ENCODE data around the gene TXNDC11.
A peak's percentile ranks its signal among the peaks of the same experiment; 100 is the strongest.

TXNDC11 gene

GRCh38 chr16:11734653-11735043, 8.0 kb downstream of the TXNDC11 start:
- Histone ChIP-seq H3K9me3 (ENCODE audit: control insufficient read depth, low read length) (no peaks in the 10 kb centered on the region), H3K36me3 (ENCODE audit: control insufficient read depth, insufficient read depth, low read length, severe bottlenecking) (peaks cover 84% of the 10 kb centered on the region)
- DNase-seq (ENCODE audit: low read depth): no peak

GRCh38 chr16:11734025-11734652, 8.5 kb downstream of the TXNDC11 start:
- H3K4me1 ChIP-seq (ENCODE audit: control insufficient read depth, insufficient read depth, low read length): peaks cover 5% of the 10 kb centered on the region
- no peaks in the 10 kb centered on the region for H3K9me3 ChIP-seq (ENCODE audit: control insufficient read depth, low read length)
- no peak overlapping the region for H3K9ac ChIP-seq (ENCODE audit: low read length)
- DNase-seq (ENCODE audit: low read depth): no peak
- H3K27me3 ChIP-seq (replicated peaks; ENCODE audit: control insufficient read depth, insufficient read depth, low read length): no peaks in the 10 kb centered on the region
- H3K4me3 ChIP-seq (ENCODE audit: low read length): no peak overlapping the region
- peaks cover 89% of the 10 kb centered on the region for H3K36me3 ChIP-seq (ENCODE audit: control insufficient read depth, insufficient read depth, low read length, severe bottlenecking)

More at GRCh38 chr16:11734653-11735043, 8.0 kb downstream of the TXNDC11 start:
- H3K9ac ChIP-seq (ENCODE audit: low read length): no peak overlapping the region
- H3K4me3 ChIP-seq (ENCODE audit: low read length): no peak overlapping the region
- no peaks in the 10 kb centered on the region for H3K27me3 ChIP-seq (replicated peaks; ENCODE audit: control insufficient read depth, insufficient read depth, low read length)
- peaks cover 5% of the 10 kb centered on the region for H3K4me1 ChIP-seq (ENCODE audit: control insufficient read depth, insufficient read depth, low read length)

GRCh38 chr16:11731222-11731621, 11.4 kb downstream of the TXNDC11 start:
- Histone ChIP-seq H3K4me3 (ENCODE audit: low read length) (no peak overlapping the region), H3K4me1 (ENCODE audit: control insufficient read depth, insufficient read depth, low read length) (peaks cover 21% of the 10 kb centered on the region), H3K36me3 (ENCODE audit: control insufficient read depth, insufficient read depth, low read length, severe bottlenecking) (peaks cover 77% of the 10 kb centered on the region), H3K9ac (ENCODE audit: low read length) (no peak overlapping the region), H3K9me3 (ENCODE audit: control insufficient read depth, low read length) (no peaks in the 10 kb centered on the region), H3K27me3 (replicated peaks; ENCODE audit: control insufficient read depth, insufficient read depth, low read length) (no peaks in the 10 kb centered on the region)
- no peak for DNase-seq (ENCODE audit: low read depth)

DNA sequence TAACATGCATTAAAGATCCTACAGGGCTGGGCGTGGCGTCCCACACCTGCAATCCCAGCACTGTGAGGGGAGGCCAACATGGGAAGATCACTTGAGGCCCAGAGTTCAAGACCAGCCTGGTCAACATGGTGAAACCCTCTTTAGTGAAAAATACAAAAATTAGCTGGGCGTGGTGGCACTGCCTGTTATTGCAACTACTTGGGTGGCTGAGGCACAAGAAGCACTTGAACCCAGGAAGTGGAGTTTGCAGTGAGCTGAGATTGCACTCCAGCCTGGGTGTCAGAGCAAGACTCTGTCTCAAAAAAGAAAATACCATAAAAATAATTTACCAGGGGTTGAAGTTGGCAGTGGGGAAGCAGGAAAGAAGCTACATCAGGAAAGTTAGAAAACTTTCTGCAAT, 12.9 kb downstream of the TXNDC11 start:
- Histone ChIP-seq H3K4me3 (ENCODE audit: low read length) (no peak overlapping the region), H3K4me1 (ENCODE audit: control insufficient read depth, insufficient read depth, low read length) (peaks cover 20% of the 10 kb centered on the region), H3K9ac (ENCODE audit: low read length) (no peak overlapping the region), H3K27me3 (replicated peaks; ENCODE audit: control insufficient read depth, insufficient read depth, low read length) (no peaks in the 10 kb centered on the region), H3K36me3 (ENCODE audit: control insufficient read depth, insufficient read depth, low read length, severe bottlenecking) (peaks cover 77% of the 10 kb centered on the region), H3K9me3 (ENCODE audit: control insufficient read depth, low read length) (no peaks in the 10 kb centered on the region)
- no peak for DNase-seq (ENCODE audit: low read depth)

DNA sequence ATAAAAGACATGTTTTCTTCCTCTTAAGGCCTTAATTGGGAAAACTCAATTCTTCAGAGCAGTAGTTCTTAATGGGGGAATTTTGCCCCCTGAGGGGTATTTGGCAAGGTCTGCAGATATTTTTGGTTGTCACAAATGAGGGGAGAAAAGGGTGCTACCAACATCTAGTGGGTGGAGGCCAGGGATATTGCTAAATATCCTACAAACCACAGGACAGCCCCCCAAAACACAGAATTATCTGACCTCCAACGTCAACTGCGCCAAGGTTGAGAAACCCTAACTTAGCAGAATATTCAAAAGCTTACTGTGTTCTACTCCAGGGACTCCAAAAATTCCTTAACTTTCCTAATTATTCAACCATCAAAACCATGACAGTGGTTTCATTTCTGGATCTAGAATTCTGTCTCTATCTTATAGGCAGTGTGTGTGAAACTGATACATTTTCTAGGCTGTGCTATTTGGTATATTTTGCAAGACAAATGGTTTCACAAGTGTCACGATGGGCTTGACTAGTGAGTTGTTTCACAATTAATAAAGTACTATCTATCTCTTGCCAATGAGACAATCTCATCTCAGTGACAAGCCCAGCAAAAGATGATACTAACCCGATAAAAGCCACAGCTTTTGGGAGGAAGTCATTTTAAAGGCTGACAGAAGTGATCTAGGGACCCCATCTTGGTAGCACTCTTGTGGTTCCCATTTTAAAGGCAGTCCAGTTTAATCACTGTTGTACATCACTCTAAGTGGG, 14.7 kb downstream of the TXNDC11 start:
- Histone ChIP-seq H3K9me3 (ENCODE audit: control insufficient read depth, low read length) (no peaks in the 10 kb centered on the region), H3K9ac (ENCODE audit: low read length) (peak overlapping the region; percentile 24), H3K27me3 (replicated peaks; ENCODE audit: control insufficient read depth, insufficient read depth, low read length) (no peaks in the 10 kb centered on the region), H3K36me3 (ENCODE audit: control insufficient read depth, insufficient read depth, low read length, severe bottlenecking) (peaks cover 77% of the 10 kb centered on the region), H3K4me1 (ENCODE audit: control insufficient read depth, insufficient read depth, low read length) (peaks cover 16% of the 10 kb centered on the region), H3K4me3 (ENCODE audit: low read length) (no peak overlapping the region)
- no peak for DNase-seq (ENCODE audit: low read depth)

DNA sequence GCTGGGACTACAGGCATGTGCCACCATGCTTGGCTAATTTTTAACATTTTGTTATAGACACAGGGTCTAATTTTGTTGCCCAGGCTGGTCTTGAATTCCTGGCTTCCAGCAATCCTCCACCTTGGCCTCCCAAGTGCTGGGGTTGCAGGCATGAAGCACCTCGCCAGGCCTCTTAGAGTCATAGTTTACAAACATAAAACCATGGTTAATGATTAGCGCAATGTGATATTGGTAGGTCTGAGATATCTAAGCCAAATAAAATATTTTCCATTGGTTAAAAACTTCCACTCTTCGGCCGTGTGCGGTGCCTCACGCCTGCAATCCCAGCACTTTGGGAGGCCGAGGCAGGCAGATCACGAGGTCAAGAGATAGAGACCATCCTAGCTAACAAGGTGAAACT, 16.6 kb downstream of the TXNDC11 start:
- Histone ChIP-seq H3K27me3 (replicated peaks; ENCODE audit: control insufficient read depth, insufficient read depth, low read length) (no peaks in the 10 kb centered on the region), H3K9ac (ENCODE audit: low read length) (no peak overlapping the region), H3K4me3 (ENCODE audit: low read length) (no peak overlapping the region), H3K36me3 (ENCODE audit: control insufficient read depth, insufficient read depth, low read length, severe bottlenecking) (peaks cover 75% of the 10 kb centered on the region), H3K9me3 (ENCODE audit: control insufficient read depth, low read length) (no peaks in the 10 kb centered on the region), H3K4me1 (ENCODE audit: control insufficient read depth, insufficient read depth, low read length) (peaks cover 16% of the 10 kb centered on the region)
- DNase-seq (ENCODE audit: low read depth): no peak

DNA sequence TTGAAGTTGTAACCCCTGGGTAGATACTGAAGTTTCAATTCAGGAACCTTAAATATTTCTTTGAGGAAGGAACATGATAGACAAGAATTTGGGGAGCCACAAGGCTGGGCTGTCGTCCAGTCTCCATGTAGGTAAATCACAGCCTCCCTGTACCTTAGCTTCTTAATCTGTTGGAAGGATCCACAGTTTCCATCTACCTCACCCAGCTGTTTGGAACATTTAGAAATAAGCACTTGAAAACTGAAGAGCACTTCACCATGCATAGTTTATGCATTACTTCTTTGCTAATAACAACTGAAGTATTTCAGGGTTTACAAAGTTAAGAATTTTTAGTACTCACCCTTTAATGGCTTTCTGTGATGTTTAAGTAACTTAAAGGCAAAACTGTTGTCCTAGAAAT, 17.2 kb downstream of the TXNDC11 start:
- Histone ChIP-seq H3K27me3 (replicated peaks; ENCODE audit: control insufficient read depth, insufficient read depth, low read length) (no peaks in the 10 kb centered on the region), H3K9me3 (ENCODE audit: control insufficient read depth, low read length) (no peaks in the 10 kb centered on the region), H3K4me3 (ENCODE audit: low read length) (no peak overlapping the region), H3K9ac (ENCODE audit: low read length) (no peak overlapping the region), H3K36me3 (ENCODE audit: control insufficient read depth, insufficient read depth, low read length, severe bottlenecking) (peaks cover 74% of the 10 kb centered on the region), H3K4me1 (ENCODE audit: control insufficient read depth, insufficient read depth, low read length) (peaks cover 16% of the 10 kb centered on the region)
- peak; percentile 9 for DNase-seq (ENCODE audit: low read depth)

GRCh38 chr16:11722468-11722808, 20.2 kb downstream of the TXNDC11 start:
- Histone ChIP-seq H3K4me1 (ENCODE audit: control insufficient read depth, insufficient read depth, low read length) (no peaks in the 10 kb centered on the region), H3K4me3 (ENCODE audit: low read length) (no peak overlapping the region), H3K27me3 (replicated peaks; ENCODE audit: control insufficient read depth, insufficient read depth, low read length) (no peaks in the 10 kb centered on the region), H3K36me3 (ENCODE audit: control insufficient read depth, insufficient read depth, low read length, severe bottlenecking) (peaks cover 80% of the 10 kb centered on the region), H3K9ac (ENCODE audit: low read length) (no peak overlapping the region), H3K9me3 (ENCODE audit: control insufficient read depth, low read length) (no peaks in the 10 kb centered on the region)
- no peak for DNase-seq (ENCODE audit: low read depth)

GRCh38 chr16:11721781-11722467, 20.7 kb downstream of the TXNDC11 start:
- H3K36me3 ChIP-seq (ENCODE audit: control insufficient read depth, insufficient read depth, low read length, severe bottlenecking): peaks cover 80% of the 10 kb centered on the region
- no peak for DNase-seq (ENCODE audit: low read depth)
- no peaks in the 10 kb centered on the region for H3K27me3 ChIP-seq (replicated peaks; ENCODE audit: control insufficient read depth, insufficient read depth, low read length)
- H3K4me3 ChIP-seq (ENCODE audit: low read length): no peak overlapping the region
- no peaks in the 10 kb centered on the region for H3K9me3 ChIP-seq (ENCODE audit: control insufficient read depth, low read length)
- no peaks in the 10 kb centered on the region for H3K4me1 ChIP-seq (ENCODE audit: control insufficient read depth, insufficient read depth, low read length)
- no peak overlapping the region for H3K9ac ChIP-seq (ENCODE audit: low read length)

- no peak for DNase-seq (ENCODE audit: low read depth)
- Histone ChIP-seq H3K4me1 (ENCODE audit: control insufficient read depth, insufficient read depth, low read length) (peaks cover 11% of the 10 kb centered on the region), H3K9ac (ENCODE audit: low read length) (no peak overlapping the region), H3K4me3 (ENCODE audit: low read length) (no peak overlapping the region), H3K9me3 (ENCODE audit: control insufficient read depth, low read length) (no peaks in the 10 kb centered on the region), H3K36me3 (ENCODE audit: control insufficient read depth, insufficient read depth, low read length, severe bottlenecking) (peaks cover 75% of the 10 kb centered on the region), H3K27me3 (replicated peaks; ENCODE audit: control insufficient read depth, insufficient read depth, low read length) (no peaks in the 10 kb centered on the region)
These were observed 22.9 kb downstream of the TXNDC11 start for GRCh38 chr16:11719762-11720161.

- Histone ChIP-seq H3K27me3 (replicated peaks; ENCODE audit: control insufficient read depth, insufficient read depth, low read length) (no peaks in the 10 kb centered on the region), H3K4me1 (ENCODE audit: control insufficient read depth, insufficient read depth, low read length) (peaks cover 11% of the 10 kb centered on the region), H3K9me3 (ENCODE audit: control insufficient read depth, low read length) (no peaks in the 10 kb centered on the region), H3K4me3 (ENCODE audit: low read length) (no peak overlapping the region), H3K9ac (ENCODE audit: low read length) (no peak overlapping the region), H3K36me3 (ENCODE audit: control insufficient read depth, insufficient read depth, low read length, severe bottlenecking) (peaks cover 69% of the 10 kb centered on the region)
- no peak for DNase-seq (ENCODE audit: low read depth)
These were observed 23.5 kb downstream of the TXNDC11 start for GRCh38 chr16:11719171-11719570.

All from adipocyte (in vitro differentiated cells).